ENCODE results near the gene ANKS1A. TPM values are rescaled to one million over a fixed set of nuclear protein-coding genes. Genes with fewer than 3 reads are reported as not detected.
A peak's percentile ranks its signal among the peaks of the same experiment; 100 is the strongest.

Gene ANKS1A
- total RNA-seq, 1 experiment from 2014 or later, result 21.7 TPM

- CTCF ChIA-PET, result no interaction called here
- H3K9me3 ChIP-seq (ENCODE audit: low read depth, low read length, poor library complexity, severe bottlenecking), result no peaks in the 10 kb centered on the region
- H3K27me3 ChIP-seq (replicated peaks; ENCODE audit: insufficient read depth, low read depth, low read length, poor library complexity), result no peaks in the 10 kb centered on the region
- no peak overlapping the region for H3K4me3 ChIP-seq (ENCODE audit: low read depth, low read length, poor library complexity, severe bottlenecking)
- intact Hi-C loops (cut with micrococcal nuclease; ENCODE audit: unreplicated experiment), result no loop called here
- H3K4me1 ChIP-seq (ENCODE audit: insufficient read depth, low read length, poor library complexity, severe bottlenecking), result peaks cover 17% of the 10 kb centered on the region
- H3K27ac ChIP-seq (ENCODE audit: low read depth, low read length, poor library complexity, severe bottlenecking), result no peak overlapping the region
- POLR2A ChIA-PET (ENCODE audit: low non-redundant PET), result no interaction called here
- peaks cover 23% of the 10 kb centered on the region for H3K36me3 ChIP-seq (ENCODE audit: insufficient read depth, low read length, poor library complexity, severe bottlenecking)
- no peak for TF ChIP-seq CTCF (conservative IDR thresholded peaks at IDR 0.05; ENCODE audit: low read depth, low read length)
- TF ChIP-seq EZH2 (IDR thresholded peaks at IDR 0.05; ENCODE audit: borderline replicate concordance, low read depth, low read length, poor library complexity, severe bottlenecking), result no peak
- DNase-seq (ENCODE audit: low spot score), result no peak
- BruUV-seq (replicated peaks), result no TSS peak
Observed at GRCh38 chr6:34985236-34985635, 96.2 kb downstream of the ANKS1A start.

- DNase-seq (ENCODE audit: low spot score), result peak; percentile 90
- no peak overlapping the region for H3K27ac ChIP-seq (ENCODE audit: low read depth, low read length, poor library complexity, severe bottlenecking)
- no peaks in the 10 kb centered on the region for H3K27me3 ChIP-seq (replicated peaks; ENCODE audit: insufficient read depth, low read depth, low read length, poor library complexity)
- BruUV-seq (replicated peaks), result no TSS peak
- H3K4me3 ChIP-seq (ENCODE audit: low read depth, low read length, poor library complexity, severe bottlenecking), result no peak overlapping the region
- TF ChIP-seq CTCF (conservative IDR thresholded peaks at IDR 0.05; ENCODE audit: low read depth, low read length) (peak; percentile 89), EZH2 (IDR thresholded peaks at IDR 0.05; ENCODE audit: borderline replicate concordance, low read depth, low read length, poor library complexity, severe bottlenecking) (no peak)
- H3K9me3 ChIP-seq (ENCODE audit: low read depth, low read length, poor library complexity, severe bottlenecking), result no peaks in the 10 kb centered on the region
- peaks cover 23% of the 10 kb centered on the region for H3K36me3 ChIP-seq (ENCODE audit: insufficient read depth, low read length, poor library complexity, severe bottlenecking)
- ChIA-PET CTCF (interaction anchor here (0.6 to 2.4 kb wide), 8 partner anchors 35 to 254 kb away, joined by 3 to 35 read pairs (median 4); no protein-coding TSS in a partner anchor), POLR2A (ENCODE audit: low non-redundant PET) (no interaction called here)
- H3K4me1 ChIP-seq (ENCODE audit: insufficient read depth, low read length, poor library complexity, severe bottlenecking), result peaks cover 12% of the 10 kb centered on the region
- intact Hi-C loops (cut with micrococcal nuclease; ENCODE audit: unreplicated experiment), result loop anchor here (1.0 to 2.0 kb wide), 2 partner anchors 153 to 218 kb away; no protein-coding TSS in a partner anchor
Observed at GRCh38 chr6:34986845-34987246, 97.8 kb downstream of the ANKS1A start.

GRCh38 chr6:34987506-34987905, 98.5 kb downstream of the ANKS1A start:
- TF ChIP-seq CTCF (conservative IDR thresholded peaks at IDR 0.05; ENCODE audit: low read depth, low read length) (no peak), EZH2 (IDR thresholded peaks at IDR 0.05; ENCODE audit: borderline replicate concordance, low read depth, low read length, poor library complexity, severe bottlenecking) (no peak)

More at GRCh38 chr6:34987506-34987905, 98.5 kb downstream of the ANKS1A start:
- Histone ChIP-seq H3K9me3 (ENCODE audit: low read depth, low read length, poor library complexity, severe bottlenecking) (no peaks in the 10 kb centered on the region), H3K4me1 (ENCODE audit: insufficient read depth, low read length, poor library complexity, severe bottlenecking) (peaks cover 5% of the 10 kb centered on the region), H3K36me3 (ENCODE audit: insufficient read depth, low read length, poor library complexity, severe bottlenecking) (peaks cover 23% of the 10 kb centered on the region), H3K4me3 (ENCODE audit: low read depth, low read length, poor library complexity, severe bottlenecking) (no peak overlapping the region), H3K27ac (ENCODE audit: low read depth, low read length, poor library complexity, severe bottlenecking) (no peak overlapping the region), H3K27me3 (replicated peaks; ENCODE audit: insufficient read depth, low read depth, low read length, poor library complexity) (no peaks in the 10 kb centered on the region)
- ChIA-PET POLR2A (ENCODE audit: low non-redundant PET) (no interaction called here), CTCF (interaction anchor here (0.9 to 2.4 kb wide), 3 partner anchors 36 to 218 kb away, joined by 3 to 35 read pairs (median 10); no protein-coding TSS in a partner anchor)
- DNase-seq (ENCODE audit: low spot score), result no peak
- intact Hi-C loops (cut with micrococcal nuclease; ENCODE audit: unreplicated experiment), result loop anchor here (2.0 kb wide), 1 partner anchor 217 kb away; no protein-coding TSS in a partner anchor
- BruUV-seq (replicated peaks), result no TSS peak
